HG03354 (cell line): ENCODE measurements around the gene NANOS3.
"Not testable (repeated sequence)": the region's sequence is repeated elsewhere in the genome, so short reads cannot be mapped to it uniquely, and the experiment has no call there.

Source experiments
- ATAC-seq: cut with Tn5 transposase; IDR thresholded peaks from one replicate; pipeline ENCODE4 v1.9.1; 2021; ENCODE audit warnings: mild to moderate bottlenecking; ENCODE audit not compliant: unreplicated experiment, poor library complexity, severe bottlenecking

The NANOS3 gene

DNA sequence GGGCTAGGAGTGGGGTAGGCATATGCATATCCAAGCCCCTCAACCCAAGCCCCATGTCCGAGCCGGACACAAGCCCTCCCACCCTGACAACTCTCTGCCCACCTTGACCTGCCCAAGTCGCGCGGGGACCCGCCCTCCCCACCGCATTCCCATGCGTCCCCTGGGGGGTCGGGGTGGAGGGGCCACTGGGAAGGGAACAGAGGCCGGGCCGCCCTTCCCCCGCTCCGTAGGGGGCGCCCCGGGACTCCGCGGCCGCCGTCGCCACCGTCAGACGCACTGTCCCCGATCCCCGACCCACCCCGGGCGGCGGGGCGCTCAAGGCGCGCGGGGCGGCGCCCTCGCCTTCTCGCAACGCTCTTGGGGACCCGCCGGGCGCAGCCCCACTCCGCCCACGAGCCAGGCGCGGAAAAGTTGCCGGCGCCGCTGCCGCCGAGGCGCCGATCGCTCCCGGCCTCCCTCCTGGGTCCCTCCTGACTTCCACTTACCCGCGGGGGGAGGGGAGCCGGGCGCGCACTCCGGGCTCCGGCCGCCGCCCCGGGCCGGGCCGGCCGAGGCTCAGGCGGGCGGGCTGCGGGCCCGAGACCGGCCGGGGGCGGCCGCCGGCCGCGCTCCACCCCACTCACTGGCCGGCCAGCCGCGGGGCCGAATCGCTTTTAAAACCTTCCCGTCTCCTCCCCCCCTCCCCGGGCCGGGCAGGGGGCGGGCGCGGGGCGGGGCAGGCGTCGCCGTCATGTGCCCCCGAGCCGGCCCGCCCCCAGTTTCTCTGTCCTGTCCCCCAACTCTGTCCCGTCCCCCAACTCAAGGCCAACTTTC is 34.4 kb upstream of the NANOS3 start:
- no peak for ATAC-seq

DNA sequence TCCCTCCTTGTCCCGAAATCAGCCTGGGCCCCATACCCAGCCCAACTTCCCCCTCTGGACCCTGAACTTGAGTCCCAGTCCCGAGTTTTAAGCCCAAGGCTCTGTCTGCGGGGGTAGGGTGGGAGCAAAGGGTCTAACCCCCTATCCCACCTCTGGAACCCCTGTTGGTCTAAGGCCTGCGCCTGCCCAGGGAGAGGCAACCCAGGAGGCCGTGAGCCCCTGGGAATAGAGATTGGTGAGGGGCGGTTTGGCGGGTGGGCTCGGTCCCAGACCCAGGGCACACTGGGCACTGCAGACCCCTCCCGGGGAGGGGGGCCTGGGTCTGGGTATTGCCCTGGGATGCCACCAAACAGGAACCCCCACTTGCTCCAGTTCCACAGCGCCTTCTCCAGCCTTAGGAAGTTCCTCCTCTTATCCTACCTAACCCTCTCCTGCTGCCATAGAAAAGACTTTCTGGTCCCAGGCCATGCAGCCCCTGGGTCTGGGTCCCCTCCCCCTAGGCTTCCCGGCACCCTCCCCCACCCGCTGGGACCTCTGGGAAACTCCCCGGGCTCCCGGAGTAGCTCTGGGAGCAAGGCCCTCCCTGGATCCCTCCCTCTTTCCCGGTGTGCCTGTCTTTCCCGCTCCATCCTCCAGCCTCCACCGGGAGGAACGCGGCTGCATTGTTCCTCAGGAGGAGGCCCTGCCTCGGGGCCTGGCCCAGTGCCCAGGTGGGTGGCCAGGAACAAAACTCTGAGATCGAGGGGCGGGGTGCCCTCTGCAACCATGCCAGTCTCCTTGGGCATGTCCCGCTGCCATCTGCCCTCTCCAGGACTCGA is 33.6 kb upstream of the NANOS3 start:
- no peak for ATAC-seq

DNA sequence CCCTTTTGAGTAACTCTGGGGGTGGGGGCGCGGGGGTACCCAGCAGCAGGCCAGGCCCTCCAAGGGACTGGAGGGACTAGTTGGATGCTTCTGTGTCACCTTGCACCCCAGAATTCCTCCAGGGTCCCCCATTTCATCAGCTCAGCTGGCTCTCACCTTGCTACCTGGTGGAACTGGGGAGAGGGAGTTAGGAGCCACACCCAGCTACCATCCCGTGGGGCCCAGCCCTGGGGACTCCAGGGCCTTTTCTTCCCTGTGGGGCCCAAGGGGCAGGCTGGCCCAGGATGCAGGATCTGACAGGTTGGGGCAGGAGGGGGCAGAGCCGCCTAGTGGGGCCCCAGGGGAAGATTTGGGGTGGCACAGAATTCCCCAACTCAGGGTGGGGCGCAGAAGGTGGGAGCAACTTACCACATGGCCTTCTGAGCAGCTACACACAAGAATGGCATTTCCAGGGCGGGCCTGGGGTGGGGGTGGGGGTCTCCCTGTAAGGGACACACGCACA is 32.8 kb upstream of the NANOS3 start:
- no peak for ATAC-seq

DNA sequence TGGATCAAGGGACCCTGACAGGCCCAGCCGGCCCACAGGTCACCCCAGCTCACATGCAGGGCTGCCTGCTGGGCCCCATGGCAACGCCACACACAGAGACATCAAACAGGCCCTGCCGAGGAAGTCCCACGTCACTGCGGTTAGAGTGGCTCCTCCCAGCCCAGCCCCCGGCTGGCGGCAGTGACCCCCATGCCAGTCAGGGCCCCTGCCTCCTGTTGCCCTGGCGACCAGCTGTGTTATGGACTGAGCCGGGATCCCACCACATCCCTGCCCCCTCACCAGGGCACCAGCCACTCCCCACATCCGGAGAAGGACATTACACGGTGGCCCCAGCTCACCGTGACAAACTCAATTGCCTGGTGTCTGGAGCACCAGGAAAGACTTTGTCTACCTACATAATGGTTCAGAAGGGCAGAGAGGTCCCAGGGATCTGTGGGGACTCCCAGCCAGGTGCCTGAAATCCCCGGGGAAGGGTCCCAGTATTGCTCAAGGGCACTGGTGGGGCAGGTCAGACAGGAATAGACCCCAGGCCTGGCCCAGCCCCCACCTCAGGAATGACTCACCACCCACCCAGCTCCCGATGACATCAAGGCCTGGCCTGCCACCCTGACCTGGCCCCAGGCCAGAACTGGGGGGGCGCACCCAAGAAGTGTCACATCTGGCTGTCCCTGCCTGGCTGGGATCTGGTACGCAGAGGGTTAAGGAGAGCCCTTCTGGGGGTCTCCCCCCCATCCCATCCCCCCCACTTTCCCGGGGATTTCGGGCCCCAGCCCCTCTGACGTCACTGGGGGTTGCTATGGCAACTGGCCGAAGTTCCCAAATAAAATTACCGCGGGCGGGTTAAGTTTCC is 30.2 kb upstream of the NANOS3 start:
- peak; percentile 63 for ATAC-seq

DNA sequence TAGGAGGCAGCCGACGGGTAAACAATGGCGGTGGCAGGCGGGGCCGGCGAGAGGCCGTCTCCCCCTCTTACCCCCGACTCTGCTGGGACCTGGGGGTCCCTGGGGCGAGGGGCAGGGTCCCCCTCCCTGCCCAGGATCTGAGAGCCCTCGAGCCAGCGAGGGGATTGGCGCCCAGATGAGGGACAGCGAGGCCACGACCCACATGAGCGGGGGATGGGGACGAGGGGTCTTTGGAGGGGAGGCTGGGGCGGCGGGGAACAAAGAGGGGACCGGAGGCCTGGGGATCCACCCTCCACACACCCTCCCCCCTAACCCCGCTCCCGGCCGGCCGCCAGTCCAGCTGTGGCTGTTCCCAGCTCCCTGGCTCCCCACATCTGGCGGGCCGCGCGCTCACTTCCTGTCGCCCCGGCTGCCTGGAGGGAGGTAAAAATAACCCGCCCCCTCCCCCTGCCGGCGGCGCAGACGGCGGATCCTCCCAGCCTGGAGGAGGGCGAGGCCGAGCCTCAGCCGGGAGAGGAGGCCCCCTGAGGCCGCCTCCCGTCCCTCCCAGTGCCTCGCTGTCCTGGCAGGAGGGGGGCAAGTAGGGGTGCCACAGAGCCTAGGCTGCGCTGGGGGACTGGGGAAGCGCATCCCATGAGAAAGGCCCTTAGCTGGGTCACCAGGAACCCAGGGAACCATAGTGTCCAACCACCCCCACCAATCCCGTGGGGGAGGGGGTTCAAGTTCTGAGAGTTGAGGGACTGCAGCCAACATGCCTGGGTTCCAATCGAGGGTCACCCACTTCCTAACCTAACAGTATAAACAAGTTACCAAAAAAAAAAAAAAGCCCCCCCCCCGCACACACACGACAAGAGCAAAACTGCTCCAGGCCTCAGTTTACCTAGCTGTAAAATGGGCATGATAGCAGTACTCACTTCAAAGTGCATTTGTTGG is 29.3 kb upstream of the NANOS3 start:
- peak; percentile 20 for ATAC-seq

DNA sequence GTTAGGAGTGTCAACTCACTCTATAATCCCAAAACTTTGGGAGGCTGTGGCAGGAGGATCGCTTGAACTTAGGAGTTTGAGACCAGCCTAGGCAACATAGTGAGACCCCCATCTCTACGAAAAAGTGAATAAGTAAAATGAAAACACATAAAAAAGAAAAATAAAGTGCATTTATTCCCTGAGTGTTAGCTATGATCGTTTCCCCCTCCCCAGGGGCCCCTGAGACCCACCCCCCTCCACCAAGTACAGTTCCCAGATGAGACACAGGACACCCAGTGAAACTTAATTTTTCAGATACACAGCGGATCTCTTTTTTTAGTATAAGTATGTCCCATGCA is 28.6 kb upstream of the NANOS3 start:
- ATAC-seq: no peak

DNA sequence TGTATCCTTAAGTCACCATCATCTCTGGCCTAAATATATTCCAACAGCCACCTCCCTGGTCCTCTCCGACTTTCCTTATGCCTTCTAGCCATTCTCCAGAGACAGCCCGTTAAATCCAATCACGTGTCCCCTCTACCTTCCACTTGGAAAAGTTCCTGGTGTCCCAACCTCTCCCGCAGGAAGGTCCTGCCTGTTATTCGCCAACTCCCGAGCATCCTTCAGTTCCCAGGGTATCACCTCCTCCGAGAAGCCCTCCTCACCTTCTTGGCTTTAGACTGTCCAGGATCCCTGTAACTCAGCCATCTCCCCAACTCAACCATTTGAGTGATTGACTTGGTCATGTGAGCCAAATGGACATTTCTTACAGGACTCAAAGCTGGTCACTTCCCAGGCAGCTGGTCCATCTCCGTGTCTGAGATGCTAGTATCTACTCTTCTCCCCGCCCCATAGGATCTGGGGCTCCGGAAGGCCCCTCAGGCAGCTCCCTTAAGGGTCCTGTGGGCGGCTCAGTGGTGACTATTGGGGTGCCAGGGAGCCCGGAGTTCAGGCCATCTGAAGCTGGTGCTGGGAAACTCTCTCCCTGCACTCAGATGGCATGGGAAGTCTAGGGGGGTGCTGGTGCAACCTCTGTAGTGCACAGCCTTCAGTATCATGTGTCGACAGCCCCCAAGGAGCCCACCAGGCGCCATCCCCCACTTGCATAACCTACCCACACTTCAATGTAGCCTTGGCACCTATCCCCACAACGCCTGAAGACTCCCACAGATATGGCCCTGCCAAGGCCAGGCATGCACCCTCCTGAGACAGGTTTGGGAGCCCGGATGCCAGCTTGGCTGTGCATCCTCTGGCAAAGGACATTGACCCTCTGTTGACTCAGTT is 27.9 kb upstream of the NANOS3 start:
- ATAC-seq: no peak

DNA sequence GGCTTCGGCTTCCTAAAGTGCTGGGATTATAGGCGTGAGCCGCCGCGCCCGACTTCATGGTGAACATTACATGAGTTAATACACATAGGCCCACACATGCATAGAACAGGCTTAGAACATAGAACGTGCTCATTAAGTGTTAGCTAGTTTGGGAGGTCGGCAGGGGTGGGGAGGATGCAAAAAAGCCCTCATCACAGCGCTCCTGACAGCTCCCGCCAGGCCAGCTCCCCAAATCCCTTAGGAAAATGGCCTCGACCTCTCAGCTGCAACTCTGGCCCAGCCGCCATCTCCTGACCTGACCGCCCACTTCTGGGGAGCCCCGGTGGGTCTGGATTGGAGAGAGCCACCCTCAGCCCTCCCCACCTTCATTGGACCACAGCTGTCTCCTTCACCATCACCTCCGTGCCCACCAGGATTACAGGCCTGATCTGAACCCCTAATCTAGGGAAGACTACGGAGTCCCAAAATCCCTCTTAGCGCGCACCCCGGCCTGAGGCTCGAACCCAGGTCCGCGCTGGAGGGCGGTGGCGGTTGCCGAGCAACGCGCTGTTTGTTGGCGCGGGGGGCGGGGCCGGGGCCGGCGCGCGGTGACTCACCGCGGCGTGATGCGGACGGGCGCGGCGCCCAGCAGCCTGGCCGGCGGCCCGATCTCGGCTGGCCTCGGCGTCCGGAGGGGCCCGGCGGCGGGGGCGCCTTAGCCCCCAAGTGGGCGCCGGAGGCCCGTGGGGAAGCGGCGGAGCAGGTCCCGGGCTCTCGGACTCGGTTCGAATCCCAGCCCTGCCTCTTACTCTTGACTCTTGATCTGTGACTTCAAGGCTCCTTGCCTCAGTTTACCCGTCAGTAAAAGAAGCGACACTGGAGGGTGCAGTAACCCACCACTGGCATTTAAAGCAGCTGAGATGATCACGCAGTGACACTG is 26.7 kb upstream of the NANOS3 start:
- no peak for ATAC-seq

DNA sequence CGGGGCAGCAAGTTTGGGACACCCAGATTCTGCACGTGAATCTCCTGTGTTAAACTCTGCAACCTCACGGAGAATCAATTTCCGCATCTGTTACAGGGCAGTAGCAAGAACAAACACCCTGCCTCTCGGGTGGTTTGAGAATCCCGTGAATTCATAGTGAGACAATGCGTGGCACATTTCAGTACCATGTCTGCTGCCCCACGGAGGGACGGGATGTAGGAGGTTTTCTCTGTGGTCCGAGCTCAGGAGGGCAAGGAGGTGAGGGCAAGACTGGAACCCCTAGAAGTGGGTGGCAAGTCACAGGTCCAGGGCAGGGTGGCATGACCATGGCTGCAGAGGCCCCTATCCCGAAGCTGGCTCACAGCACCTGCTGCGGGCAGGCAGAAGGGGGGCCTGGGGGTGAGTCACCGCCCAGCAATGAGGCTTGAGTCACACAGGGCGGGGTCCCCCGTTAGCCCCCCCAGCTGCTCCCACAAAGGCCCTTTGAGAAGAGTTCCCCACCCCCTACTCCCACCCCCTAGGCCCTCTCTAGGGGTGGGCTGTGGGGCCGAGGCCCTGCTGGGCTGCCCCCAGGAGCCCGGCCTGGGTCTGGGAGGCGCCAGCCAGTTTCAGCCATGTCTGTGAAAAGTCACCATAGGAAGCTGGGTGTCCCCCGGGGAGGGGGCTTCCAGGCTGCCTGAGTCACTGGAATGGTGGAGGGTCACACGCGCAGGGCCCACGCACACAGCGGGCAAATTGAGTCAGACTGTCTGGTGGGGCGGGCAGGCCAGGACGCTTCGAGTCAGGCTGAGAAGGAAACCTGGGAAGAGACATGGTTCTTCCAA is 25.8 kb upstream of the NANOS3 start:
- no peak for ATAC-seq

DNA sequence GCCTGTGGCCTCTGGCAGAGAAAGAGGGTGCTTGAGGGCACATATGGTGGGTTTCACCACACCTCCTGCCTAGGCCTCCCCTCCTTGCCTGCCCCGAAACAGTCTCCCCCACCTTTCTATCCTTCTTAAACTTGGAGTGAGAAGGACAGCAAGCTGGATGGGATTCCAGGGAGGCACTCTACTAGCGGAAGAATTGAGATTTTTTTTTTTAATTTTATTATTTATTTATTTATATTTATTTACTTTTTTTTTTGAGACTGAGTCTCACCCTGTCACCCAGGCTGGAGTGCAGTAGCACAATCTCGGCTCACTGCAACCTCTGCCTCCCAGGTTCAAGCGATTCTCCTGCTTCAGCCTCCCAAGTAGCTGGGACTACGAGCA is 25.2 kb upstream of the NANOS3 start:
- ATAC-seq: not testable (repeated sequence)

DNA sequence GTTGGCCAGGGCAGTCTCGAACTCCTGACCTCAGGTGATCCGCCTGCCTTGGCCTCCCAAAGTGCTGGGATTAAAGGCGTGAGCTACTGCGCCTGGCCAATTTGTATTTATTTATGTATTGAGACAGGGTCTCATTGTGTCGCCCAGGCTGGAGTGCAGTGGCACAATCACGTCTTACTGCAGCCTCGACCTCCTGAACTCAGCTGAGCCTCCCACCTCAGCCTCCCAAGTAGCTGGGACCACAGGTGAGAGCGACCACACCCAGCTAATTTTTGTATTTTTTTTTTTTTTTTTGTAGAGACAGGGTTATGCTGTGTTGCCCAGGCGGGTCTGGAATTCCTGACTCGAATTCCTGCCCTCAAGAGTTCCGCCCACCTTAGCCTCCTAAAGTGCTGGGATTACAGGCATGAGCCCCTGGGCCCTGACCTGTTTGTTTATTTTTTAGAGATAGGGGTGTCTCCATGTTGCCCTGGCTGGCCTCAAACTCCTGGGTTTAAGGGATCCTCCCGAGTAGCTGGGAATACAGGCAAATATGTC is 24.7 kb upstream of the NANOS3 start:
- ATAC-seq: not testable (repeated sequence)

DNA sequence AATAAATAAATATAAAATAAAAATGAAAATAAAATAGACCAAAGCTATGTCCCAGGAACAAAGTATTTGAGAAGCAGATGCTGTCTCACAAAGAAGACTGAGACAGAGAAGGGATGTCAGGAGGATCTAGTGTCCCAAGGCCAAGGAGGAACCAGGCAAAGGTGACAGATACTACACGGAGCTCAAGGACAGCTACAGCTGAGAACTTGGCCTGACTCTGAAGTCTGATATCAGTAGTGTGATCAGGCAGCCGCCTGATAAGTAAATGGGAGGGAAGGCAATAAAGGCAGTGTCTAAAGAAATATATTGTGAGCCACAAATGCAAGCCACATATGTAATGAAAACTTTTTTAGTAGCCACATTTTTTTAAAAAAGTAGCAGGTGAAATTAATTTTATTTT is 20.4 kb upstream of the NANOS3 start:
- ATAC-seq: no peak

DNA sequence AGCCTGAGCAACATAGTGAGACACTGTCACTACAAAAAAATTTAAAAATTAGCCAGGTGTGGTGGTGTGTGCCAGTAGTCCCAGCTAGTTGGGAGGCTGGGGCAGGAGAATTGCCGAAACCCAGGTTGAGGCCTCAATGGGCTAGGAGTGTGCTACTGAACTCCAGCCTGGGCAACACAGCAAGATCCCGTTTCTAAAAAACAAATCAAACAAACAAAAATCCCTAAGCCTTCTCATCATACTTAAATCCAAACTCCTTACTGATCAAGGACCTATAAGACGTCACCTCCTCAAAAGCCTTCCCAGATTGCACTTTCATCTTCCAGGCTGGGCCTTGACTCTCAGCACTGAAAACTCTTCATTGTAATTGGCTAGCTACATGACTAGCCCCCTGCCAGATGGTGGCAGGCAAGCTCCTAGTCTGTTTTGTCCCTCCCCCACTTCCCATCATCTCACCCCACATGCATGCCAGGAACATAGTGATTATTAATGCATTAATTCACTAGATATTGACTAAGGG is 17.5 kb upstream of the NANOS3 start:
- no peak for ATAC-seq

DNA sequence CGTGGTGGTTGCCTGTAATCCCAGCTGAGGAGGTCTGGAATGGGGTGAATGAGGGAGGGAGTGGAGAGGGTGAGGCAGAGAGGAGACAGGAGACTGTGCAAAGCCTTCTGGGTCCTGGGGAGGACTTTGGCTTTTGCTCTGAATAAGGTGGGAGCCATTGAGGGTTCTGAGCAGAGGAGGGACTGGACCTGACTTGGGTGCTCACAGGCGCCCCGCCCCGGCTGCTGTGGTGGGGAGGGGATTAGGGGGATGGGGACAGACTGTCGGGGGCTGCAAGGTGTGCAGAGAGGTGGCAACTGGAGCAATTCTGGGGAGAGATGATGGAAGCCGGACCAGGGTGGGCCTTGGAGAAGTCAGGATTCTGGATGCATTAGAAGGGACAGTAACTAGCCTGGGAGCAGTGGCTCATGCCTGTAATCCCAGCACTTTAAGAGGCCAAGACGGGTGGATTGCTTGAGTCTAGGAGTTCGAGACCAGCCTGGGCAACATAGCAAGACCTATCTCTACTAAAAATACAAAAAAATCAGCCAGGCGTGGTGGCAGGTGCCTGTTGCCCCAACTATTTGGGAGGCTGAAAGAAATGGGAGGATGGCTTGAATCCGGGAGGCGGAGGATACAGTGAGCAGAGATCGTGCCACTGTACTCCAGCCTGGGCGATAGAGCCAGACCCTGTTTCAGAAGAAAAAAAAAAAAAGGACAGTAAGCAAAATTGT is 16.1 kb upstream of the NANOS3 start:
- ATAC-seq: no peak

DNA sequence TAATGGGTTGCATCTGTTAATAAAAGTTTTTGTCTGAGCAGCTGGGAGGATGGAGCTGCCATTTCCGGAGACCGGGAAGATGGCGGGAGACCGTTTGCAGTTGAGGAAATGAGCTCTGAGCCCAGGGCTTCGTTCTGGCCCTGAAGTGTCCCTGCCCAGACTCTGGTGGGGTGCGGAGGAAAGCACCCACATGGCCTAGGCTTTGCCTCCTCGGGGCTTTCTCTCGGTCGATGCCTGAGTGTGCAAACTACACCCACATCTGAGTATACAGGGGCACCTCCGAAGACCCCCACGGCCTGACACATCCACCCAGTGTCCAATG is 15.6 kb upstream of the NANOS3 start:
- ATAC-seq: no peak
